Body of pancreas (tissue), 4 donors: ENCODE measurements around the gene TANC2.

Experiments used
- CTCF ChIP-seq, 7 experiments: fragments of 450-650 bp in 4 of 7; fragments of 200-600 bp in 3 of 7; sonication (generic) in 3 of 7; IDR thresholded peaks; one replicate each; pipeline ENCODE4 v1.5.1; 2016 to 2019; ENCODE audit warnings: antibody characterized with exemption in 7 of 7
- POLR2A ChIP-seq, 3 donors: fragments of 450-650 bp; IDR thresholded peaks; one replicate each; pipeline ENCODE4 v1.6.1; 2016; ENCODE audit warnings: antibody characterized with exemption in 3 of 3, mild to moderate bottlenecking in 2 of 3

- no peak for TF ChIP-seq POLR2A (IDR thresholded peaks at IDR 0.05)
- no peak for TF ChIP-seq CTCF (IDR thresholded peaks at IDR 0.05)
Measured at GRCh38 chr17:62971853-62972252, 5.8 kb downstream of the TANC2 start.
